Fibroblast of lung (primary cell): ENCODE results near the gene TBC1D22A.

Experiments
- CTCF ChIP-seq, 2 donors: IDR thresholded peaks in 1 of 2; conservative IDR thresholded peaks in 1 of 2; 1 replicate in 1 of 2; 2 replicates in 1 of 2; pipeline ENCODE4 v1.5.1; 2011 to 2012; ENCODE audit warnings: low read length in 2 of 2, control low read depth in 1 of 2, inconsistent platforms in 1 of 2, low read depth in 1 of 2, mild to moderate bottlenecking in 1 of 2
- EZH2 ChIP-seq: IDR thresholded peaks from 2 replicates; pipeline ENCODE4 v1.5.1; 2012; ENCODE audit warnings: low read length, control low read depth, mild to moderate bottlenecking; ENCODE audit errors: missing control alignments

GRCh38 chr22:47090591-47091245, 328.3 kb downstream of the TBC1D22A start:
- TF ChIP-seq EZH2 (no peak), CTCF (conservative IDR thresholded peaks at IDR 0.05 in 1 of 2, IDR thresholded peaks at IDR 0.05 in 1 of 2; ENCODE audit: low read depth in 1 of 2, low read length in 2 of 2) (no peak)
